Measurements from ENCODE around the gene PDSS1.

The PDSS1 gene

GRCh38 chr10:26700884-26701630 lies 3.6 kb downstream of the PDSS1 start:
- no peak for DNase-seq

- DNase-seq, result no peak
These were observed 5.6 kb downstream of the PDSS1 start for GRCh38 chr10:26703096-26703495.

- DNase-seq, result no peak
These were observed 6.5 kb downstream of the PDSS1 start for GRCh38 chr10:26703974-26704373.

- no peak for DNase-seq
These were observed 8.7 kb downstream of the PDSS1 start for GRCh38 chr10:26706206-26706605.

- DNase-seq, result no peak
These were observed 9.4 kb downstream of the PDSS1 start for GRCh38 chr10:26706936-26707335.

GRCh38 chr10:26711324-26711723 lies 13.8 kb downstream of the PDSS1 start:
- DNase-seq, result no peak

GRCh38 chr10:26714415-26715136 lies 17.1 kb downstream of the PDSS1 start:
- no peak for DNase-seq

- no peak for DNase-seq
These were observed 17.6 kb downstream of the PDSS1 start for GRCh38 chr10:26715137-26715487.

GRCh38 chr10:26717476-26717875 lies 20.0 kb downstream of the PDSS1 start:
- DNase-seq, result no peak

GRCh38 chr10:26721561-26721960 lies 24.1 kb downstream of the PDSS1 start:
- peak; percentile 24 for DNase-seq

- no peak for DNase-seq
These were observed 25.5 kb downstream of the PDSS1 start for GRCh38 chr10:26723016-26723415.

GRCh38 chr10:26725837-26726727 lies 28.6 kb downstream of the PDSS1 start:
- peak; percentile 41 for DNase-seq

GRCh38 chr10:26727005-26727404 lies 29.5 kb downstream of the PDSS1 start:
- no peak for DNase-seq

- DNase-seq, result no peak
These were observed 31.5 kb downstream of the PDSS1 start for GRCh38 chr10:26728957-26729356.

GRCh38 chr10:26729395-26729794 lies 31.9 kb downstream of the PDSS1 start:
- DNase-seq, result no peak

GRCh38 chr10:26730552-26730951 lies 33.1 kb downstream of the PDSS1 start:
- no peak for DNase-seq

GRCh38 chr10:26733750-26734568 lies 36.5 kb downstream of the PDSS1 start:
- DNase-seq, result no peak

GRCh38 chr10:26735435-26735834 lies 37.9 kb downstream of the PDSS1 start:
- no peak for DNase-seq

GRCh38 chr10:26737730-26738129 lies 40.2 kb downstream of the PDSS1 start:
- no peak for DNase-seq

GRCh38 chr10:26738301-26738911 lies 40.9 kb downstream of the PDSS1 start:
- DNase-seq, result no peak

- no peak for DNase-seq
These were observed 41.6 kb downstream of the PDSS1 start for GRCh38 chr10:26739071-26739631.

GRCh38 chr10:26741368-26741767 lies 43.9 kb downstream of the PDSS1 start:
- DNase-seq, result no peak
